GM23338 (cell line): Measurements from ENCODE around the gene RAP1A.

ENCODE experiments used
- ETS1 ChIP-seq: IDR thresholded peaks from 2 replicates; pipeline ENCODE4 v1.6.1; 2016; ENCODE audit warnings: antibody characterized with exemption
- EZH2 ChIP-seq: fragments of 200-600 bp; sonication (generic); IDR thresholded peaks from one replicate; pipeline ENCODE4 v1.8.0; 2017; ENCODE audit warnings: antibody characterized with exemption, mild to moderate bottlenecking, low read depth; ENCODE audit not compliant: unreplicated experiment
- POLR2AphosphoS5 ChIP-seq: IDR thresholded peaks from 2 replicates; pipeline ENCODE4 v1.6.1; 2016; ENCODE audit warnings: antibody characterized with exemption, low read depth
- ZNF331 ChIP-seq: fragments of 250-450 bp; sonication (Bioruptor Pico); IDR thresholded peaks from 2 replicates; pipeline ENCODE4 v1.5.0; 2020; ENCODE audit warnings: low read depth, mild to moderate bottlenecking, moderate library complexity
- TF ChIP-seq, protein P1 (sequence below), 2 experiments: fragments of 200-600 bp in 1 of 2; sonication (generic) in 1 of 2; conservative IDR thresholded peaks; 2 replicates each; pipeline versions ENCODE4 v1.5.1 to v1.6.1; 2016 to 2017; ENCODE audit warnings: antibody characterized with exemption in 2 of 2, low read depth in 2 of 2, mild to moderate bottlenecking in 2 of 2, moderate library complexity in 1 of 2
- TF ChIP-seq, protein P2 (sequence below): IDR thresholded peaks from one replicate; pipeline ENCODE4 v1.6.1; 2018; ENCODE audit warnings: antibody characterized with exemption; ENCODE audit not compliant: unreplicated experiment

DNA sequence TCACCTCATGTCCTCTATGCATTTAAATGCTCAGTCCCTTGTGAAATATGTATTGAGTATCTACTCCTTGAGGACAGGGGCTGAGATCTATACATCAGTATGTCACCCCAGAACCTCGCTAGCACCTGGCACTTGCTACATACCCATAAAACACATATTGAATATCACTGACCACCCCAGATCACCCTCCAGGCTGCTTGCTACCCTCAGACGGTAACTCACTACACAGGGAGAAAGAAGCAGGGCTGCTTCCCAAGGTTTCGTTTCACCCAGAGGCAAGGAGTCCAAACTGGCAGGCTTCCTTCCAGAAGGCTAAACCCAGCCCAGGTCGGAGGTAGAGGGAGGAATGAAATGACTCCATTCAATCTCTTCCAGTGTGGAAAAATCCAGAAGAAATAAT lies 111.1 kb downstream of the RAP1A start:
- TF ChIP-seq, protein P1, sequence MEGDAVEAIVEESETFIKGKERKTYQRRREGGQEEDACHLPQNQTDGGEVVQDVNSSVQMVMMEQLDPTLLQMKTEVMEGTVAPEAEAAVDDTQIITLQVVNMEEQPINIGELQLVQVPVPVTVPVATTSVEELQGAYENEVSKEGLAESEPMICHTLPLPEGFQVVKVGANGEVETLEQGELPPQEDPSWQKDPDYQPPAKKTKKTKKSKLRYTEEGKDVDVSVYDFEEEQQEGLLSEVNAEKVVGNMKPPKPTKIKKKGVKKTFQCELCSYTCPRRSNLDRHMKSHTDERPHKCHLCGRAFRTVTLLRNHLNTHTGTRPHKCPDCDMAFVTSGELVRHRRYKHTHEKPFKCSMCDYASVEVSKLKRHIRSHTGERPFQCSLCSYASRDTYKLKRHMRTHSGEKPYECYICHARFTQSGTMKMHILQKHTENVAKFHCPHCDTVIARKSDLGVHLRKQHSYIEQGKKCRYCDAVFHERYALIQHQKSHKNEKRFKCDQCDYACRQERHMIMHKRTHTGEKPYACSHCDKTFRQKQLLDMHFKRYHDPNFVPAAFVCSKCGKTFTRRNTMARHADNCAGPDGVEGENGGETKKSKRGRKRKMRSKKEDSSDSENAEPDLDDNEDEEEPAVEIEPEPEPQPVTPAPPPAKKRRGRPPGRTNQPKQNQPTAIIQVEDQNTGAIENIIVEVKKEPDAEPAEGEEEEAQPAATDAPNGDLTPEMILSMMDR (conservative IDR thresholded peaks at IDR 0.05; ENCODE audit: low read depth in 2 of 2): no peak
- TF ChIP-seq EZH2 (no peak), ETS1 (no peak), ZNF331 (CRISPR knock-in tag) (no peak), POLR2AphosphoS5 (no peak)
- TF ChIP-seq, protein P2, sequence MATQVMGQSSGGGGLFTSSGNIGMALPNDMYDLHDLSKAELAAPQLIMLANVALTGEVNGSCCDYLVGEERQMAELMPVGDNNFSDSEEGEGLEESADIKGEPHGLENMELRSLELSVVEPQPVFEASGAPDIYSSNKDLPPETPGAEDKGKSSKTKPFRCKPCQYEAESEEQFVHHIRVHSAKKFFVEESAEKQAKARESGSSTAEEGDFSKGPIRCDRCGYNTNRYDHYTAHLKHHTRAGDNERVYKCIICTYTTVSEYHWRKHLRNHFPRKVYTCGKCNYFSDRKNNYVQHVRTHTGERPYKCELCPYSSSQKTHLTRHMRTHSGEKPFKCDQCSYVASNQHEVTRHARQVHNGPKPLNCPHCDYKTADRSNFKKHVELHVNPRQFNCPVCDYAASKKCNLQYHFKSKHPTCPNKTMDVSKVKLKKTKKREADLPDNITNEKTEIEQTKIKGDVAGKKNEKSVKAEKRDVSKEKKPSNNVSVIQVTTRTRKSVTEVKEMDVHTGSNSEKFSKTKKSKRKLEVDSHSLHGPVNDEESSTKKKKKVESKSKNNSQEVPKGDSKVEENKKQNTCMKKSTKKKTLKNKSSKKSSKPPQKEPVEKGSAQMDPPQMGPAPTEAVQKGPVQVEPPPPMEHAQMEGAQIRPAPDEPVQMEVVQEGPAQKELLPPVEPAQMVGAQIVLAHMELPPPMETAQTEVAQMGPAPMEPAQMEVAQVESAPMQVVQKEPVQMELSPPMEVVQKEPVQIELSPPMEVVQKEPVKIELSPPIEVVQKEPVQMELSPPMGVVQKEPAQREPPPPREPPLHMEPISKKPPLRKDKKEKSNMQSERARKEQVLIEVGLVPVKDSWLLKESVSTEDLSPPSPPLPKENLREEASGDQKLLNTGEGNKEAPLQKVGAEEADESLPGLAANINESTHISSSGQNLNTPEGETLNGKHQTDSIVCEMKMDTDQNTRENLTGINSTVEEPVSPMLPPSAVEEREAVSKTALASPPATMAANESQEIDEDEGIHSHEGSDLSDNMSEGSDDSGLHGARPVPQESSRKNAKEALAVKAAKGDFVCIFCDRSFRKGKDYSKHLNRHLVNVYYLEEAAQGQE: no peak
